Fibroblast of villous mesenchyme (primary cell): ENCODE results near the gene SPEN. TPM values are rescaled to one million over a fixed set of nuclear protein-coding genes. Genes with fewer than 3 reads are reported as not detected.

Experiments
- DNase-seq: peaks from one replicate; pipeline ENCODE4 v3.0.0-alpha.2; 2010; ENCODE audit warnings: low read depth
- H3K4me3 ChIP-seq: 2 replicates; pipeline ENCODE4 v1.5.1; 2011; ENCODE audit warnings: low read depth, mild to moderate bottlenecking, low read length
- total RNA-seq: library from RNA; depleted of rRNA; stranded (reverse); fragments of >200 nt; gene quantifications from 2 replicates; pipeline ENCODE4 v1.2.3, GENCODE V29; 2012
- TF ChIP-seq, protein P1 (sequence below): IDR thresholded peaks from 2 replicates; pipeline ENCODE4 v1.5.1; 2012; ENCODE audit warnings: low read depth, mild to moderate bottlenecking, low read length; ENCODE audit not compliant: insufficient read depth

SPEN gene
- total RNA-seq, 1 donor = 30.2 TPM

DNA sequence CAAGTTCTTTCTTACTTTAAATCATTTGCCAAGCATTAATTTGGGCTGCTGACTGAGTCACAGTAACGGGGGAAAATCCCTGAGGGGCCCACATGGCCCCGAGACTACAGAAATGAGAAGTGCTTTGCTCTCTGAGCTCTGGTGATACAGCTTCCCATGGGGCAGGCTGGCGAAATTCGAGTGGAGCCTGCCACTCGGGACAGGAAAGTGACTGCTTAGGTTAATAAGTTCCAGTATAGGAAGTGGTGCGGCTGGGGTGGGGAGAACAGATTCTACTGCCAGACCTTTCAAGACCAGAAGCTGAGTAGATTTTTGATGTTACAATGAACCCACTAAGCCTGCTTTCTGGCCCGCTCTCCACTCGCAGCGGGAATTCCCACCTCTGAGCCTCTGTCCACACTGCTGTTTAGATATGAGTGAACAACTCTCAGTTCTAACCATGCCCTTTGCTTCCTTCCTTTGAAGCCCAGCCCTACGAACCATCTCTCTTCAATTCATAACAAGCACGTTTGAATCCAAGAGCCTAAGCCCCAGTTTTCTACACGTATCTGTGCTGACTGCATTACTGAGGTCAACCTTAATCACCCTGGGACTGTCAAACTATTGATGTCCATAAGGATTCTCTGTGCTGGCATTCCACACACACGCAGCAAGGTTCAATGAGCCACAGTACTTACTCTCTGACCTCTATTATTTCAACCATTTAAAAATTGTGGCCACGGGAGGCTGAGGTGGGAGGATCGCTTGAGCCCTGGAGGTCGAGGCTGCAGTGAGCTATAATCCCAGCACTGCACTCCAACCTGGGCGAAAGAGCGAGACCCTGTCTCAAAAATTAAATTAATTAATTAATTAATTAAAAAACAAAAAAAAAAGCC, 118.8 kb downstream of the SPEN start:
- TF ChIP-seq, protein P1, sequence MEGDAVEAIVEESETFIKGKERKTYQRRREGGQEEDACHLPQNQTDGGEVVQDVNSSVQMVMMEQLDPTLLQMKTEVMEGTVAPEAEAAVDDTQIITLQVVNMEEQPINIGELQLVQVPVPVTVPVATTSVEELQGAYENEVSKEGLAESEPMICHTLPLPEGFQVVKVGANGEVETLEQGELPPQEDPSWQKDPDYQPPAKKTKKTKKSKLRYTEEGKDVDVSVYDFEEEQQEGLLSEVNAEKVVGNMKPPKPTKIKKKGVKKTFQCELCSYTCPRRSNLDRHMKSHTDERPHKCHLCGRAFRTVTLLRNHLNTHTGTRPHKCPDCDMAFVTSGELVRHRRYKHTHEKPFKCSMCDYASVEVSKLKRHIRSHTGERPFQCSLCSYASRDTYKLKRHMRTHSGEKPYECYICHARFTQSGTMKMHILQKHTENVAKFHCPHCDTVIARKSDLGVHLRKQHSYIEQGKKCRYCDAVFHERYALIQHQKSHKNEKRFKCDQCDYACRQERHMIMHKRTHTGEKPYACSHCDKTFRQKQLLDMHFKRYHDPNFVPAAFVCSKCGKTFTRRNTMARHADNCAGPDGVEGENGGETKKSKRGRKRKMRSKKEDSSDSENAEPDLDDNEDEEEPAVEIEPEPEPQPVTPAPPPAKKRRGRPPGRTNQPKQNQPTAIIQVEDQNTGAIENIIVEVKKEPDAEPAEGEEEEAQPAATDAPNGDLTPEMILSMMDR = no peak
- peak; percentile 48 for DNase-seq

DNA sequence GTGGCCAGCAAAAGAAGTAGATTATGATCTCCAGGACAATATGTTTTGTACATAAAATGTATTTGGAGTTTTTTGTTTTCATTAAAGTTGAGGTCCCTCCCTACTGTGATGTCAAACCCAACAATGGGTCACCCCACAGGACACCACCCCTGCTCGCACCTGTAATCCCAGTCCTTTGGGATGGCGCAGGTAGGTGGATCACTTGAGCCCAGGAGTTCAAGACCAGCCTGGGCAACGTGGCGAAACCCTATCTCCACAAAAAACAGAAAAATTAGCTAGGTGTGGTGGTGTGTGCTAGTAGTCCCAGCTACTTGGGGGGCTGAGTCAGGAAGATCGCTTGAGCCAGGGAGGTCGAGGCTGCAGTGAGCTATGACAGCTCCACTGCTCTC, 119.4 kb downstream of the SPEN start:
- no peak for DNase-seq
- H3K4me3 ChIP-seq = no peak overlapping the region
- TF ChIP-seq, protein P1 = no peak

More for the DNA sequence above, 118.8 kb downstream of the SPEN start:
- no peak overlapping the region for H3K4me3 ChIP-seq

DNA sequence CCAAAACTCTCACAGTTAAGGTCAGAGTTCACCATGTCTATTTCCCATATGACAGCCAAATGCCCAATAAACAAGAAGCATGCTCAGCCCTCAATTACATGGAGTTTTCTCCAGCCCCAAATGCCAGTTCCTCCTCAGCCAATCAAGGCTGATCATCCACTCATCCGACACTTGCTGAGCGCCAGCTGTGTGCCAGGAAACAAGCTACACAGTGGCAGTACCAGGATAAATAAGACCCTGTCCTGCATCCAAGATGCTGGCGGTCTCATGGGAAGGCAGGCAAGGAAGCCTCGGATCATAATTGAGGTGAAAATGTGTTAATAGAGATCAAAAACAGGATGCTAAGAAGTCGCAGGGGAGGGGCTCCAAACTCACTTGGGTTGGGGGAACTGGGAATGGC, 120.7 kb downstream of the SPEN start:
- DNase-seq = no peak
- TF ChIP-seq, protein P1 = no peak
- no peak overlapping the region for H3K4me3 ChIP-seq

DNA sequence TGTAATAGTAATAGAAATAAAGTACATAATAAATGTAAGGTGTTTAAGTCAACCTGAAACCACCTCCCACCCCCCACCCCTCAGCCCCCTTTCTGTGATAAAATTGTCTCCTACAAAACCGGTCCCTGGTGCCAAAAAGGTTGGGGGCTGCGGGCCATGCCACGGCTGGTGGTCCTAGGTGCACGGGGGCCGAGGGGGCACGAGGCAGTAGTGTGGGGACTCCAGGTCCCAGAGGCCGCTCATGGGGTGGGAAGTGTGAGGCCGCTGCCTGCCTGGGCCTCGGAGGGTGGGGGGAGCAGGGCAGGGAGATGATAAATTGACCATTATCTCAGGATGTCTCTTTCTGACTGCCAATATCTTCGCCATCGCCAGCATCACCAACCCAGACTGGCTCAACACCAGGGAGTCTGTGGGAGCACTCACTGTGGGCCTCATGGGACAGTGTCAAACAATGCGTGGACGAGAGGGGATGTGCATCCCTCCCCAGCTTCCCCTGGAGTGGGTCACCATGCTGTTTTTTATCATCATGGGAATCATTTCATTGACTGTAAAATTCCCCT, 121.9 kb downstream of the SPEN start:
- H3K4me3 ChIP-seq = no peak overlapping the region
- DNase-seq = no peak
- TF ChIP-seq, protein P1 = no peak

DNA sequence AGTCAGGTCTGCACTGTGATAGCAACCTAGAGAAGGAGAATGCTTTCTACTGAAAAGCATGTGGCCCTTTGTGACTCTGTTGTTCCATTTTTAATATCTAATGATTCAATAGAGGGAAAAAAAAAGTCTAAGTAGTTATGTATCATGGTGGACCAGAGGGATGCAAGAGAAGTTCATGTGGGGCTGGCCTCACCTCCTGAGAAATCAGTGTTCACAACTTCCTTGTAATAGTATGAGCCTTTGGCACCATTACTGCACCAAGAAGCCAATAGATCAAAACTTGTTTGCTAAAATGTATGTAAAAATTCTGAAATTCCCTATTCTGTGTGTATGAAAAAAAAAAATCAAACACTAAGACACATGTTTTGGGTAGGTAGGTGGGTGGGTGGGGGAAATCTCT, 123.4 kb downstream of the SPEN start:
- TF ChIP-seq, protein P1 = no peak
- no peak overlapping the region for H3K4me3 ChIP-seq
- no peak for DNase-seq

DNA sequence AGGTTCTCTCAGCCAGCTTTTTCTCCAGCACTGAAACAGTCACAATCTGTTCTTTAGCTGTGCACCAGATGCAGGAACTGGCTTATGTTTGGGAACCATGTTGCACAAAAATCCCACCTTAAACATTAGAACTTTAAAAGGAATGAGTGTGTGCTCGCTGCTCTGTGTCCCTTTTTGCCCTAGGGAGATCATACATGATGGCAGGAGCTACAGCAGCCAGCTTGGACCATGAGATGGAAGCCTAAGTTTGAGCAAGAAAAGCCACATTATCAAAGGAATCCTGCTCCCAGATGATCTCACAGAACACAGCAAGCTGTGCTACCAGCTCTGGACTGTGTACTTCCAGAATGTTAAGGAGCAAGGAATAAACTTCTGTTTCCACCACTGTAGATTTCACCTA, 124.9 kb downstream of the SPEN start:
- no peak for DNase-seq
- TF ChIP-seq, protein P1 = no peak

DNA sequence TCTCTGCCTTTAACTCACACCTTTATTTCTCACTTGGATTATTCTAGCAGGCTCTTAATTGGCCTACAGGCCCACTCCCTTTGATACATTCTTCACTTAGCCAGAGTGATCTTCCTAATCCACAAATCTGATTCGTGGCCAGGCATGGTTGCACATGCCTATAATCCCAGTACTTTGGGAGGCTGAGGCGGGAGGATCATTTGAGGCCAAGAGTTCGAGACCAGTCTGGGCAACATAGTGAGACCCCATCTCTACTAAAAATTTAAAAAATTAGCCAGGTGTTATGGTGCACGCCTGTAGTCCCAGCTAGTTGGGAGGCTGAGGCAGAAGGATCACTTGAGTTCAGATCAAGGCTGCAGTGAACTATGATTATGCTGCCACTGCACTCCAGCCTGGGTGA, 126.3 kb downstream of the SPEN start:
- TF ChIP-seq, protein P1 = no peak
- no peak overlapping the region for H3K4me3 ChIP-seq
- DNase-seq = no peak

More for the DNA sequence above, 124.9 kb downstream of the SPEN start:
- no peak overlapping the region for H3K4me3 ChIP-seq
